ENCODE data around the gene ROR2.
A peak's percentile ranks its signal among the peaks of the same experiment; 100 is the strongest.

ROR2 gene

GRCh38 chr9:91900055-91900796 lies 49.8 kb downstream of the ROR2 start:
- DNase-seq, result no peak

DNA sequence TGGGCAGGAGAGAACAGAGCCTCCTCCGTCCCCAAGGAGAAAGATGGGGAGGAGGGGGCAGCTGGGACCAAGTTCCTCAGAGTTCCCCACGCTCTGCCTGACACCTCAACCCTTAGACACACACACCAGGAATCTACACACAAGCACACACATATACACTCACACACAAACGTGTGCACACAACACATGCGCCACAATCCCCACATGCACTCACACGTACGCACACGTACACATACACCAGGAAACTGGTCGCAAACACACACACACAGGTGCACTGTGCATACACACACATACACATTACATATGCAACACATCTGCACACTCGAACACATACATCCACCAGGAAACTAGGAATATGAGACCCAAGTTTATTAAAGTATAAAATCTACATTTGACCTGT lies 50.4 kb downstream of the ROR2 start:
- no peak for DNase-seq

DNA sequence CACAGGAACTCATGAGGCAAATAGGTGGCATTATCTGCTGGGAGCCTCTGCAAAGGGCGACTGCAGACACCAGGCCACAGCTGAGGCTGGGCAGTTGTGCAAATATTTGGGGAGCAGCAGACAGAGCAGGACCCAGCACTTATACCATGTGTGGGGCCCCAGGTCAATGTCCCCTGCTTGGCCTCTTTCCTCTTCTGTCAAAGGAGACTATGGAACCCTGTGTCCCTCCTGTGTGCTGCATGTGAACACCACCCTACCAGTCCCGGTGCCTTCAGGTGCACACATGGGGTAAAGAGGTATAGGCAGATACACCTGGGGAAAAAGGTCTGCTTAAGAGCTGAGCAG lies 50.8 kb downstream of the ROR2 start:
- no peak for DNase-seq

DNA sequence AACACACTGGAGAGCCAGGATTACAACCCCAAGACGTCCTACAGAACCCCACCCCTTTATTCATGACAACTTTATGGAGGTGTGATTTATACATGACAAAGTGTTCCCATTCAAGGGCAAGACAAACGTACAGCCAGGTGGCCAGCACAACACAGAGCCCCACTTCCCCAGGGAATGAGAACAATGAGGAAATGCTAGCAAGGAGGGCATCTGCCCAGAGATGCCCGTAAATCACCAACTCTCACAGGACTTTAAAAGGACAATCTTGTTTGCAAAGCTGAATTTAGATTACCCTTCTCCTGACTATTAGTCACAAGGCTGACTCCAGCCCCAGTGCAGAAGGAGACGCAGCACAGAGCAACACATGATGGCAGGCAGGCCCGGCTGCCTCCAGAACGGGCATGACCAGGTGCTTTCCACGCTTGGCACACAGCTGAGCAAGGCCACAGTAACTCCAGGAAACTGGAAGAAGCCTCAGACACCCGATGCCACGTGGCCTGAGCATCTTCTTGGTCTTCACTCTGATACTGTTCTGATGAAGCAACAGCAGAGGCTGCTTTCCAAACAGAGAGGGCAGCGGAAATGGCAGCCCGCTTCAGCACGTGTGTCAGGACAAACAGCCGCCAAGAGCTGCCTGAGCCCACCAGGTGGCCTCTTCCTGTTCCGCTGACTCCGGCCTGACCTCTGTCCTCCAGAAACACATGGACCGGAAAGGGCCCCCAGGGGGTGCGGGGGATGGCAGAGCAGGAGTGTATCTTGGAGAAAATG lies 51.4 kb downstream of the ROR2 start:
- peak; percentile 10 to 24 for DNase-seq

DNA sequence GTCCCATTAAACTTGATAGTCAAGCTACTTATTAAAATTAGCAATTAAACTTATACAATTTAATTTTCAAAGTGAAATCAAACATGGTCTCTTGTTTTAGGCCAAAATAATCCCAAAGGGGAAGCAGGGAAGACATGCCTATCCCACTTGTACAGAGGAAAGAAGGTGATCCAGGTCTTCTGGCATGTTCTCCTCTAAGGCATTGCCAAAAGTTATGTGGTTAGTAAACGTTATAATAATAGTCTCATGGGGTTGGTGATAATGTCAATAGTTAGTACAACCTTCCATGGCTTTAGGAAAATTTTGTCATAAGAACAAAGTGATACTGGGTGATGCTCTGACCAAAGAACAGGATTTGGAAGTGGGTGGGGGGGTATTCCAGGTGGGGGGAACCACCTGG lies 52.8 kb downstream of the ROR2 start:
- DNase-seq, result no peak

- DNase-seq, result peak; percentile 42 to 60
These were observed 53.4 kb downstream of the ROR2 start for GRCh38 chr9:91896513-91897121.

- no peak for DNase-seq
These were observed 53.9 kb downstream of the ROR2 start for GRCh38 chr9:91896097-91896496.

GRCh38 chr9:91894536-91894935 lies 55.5 kb downstream of the ROR2 start:
- no peak for DNase-seq

DNA sequence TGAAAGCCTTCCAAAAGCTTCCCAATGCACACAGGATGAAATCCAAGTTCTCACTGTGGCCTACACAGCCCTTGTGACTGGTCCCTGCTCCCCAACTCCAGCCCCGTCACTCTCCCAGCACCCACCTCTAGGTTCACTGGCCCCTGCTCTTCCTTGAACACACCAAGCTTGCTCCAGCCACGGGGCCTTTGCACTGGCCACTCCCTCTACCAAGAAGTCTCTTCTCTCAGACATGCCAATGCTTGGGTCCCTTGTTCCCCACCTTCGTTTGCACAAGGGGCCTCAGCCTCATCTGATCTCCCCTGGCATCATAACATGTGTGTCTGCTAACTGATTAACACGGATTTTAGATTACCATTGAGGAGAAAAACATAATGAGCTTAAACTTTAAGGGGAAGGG lies 56.0 kb downstream of the ROR2 start:
- no peak for DNase-seq

DNA sequence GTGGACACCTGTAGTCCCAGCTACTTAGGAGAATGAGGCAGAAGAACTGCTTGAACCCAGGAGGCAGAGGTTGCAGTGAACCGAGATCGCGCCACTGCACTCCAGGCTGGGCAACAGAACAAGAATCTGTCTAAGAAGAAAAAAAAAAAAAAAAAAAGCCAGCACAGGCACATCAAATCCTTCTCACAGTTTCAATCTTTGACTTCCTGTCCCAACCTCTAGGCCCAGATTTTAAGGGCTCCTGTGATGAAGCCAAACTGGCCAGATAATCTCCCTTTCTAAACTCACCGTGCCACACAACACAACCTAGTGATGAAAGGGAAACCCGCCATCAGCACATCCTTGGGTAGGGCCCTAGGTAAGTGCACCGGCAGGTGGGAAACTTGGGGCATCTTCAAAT lies 58.1 kb downstream of the ROR2 start:
- DNase-seq, result no peak

GRCh38 chr9:91890662-91891061 lies 59.4 kb downstream of the ROR2 start:
- no peak for DNase-seq

DNA sequence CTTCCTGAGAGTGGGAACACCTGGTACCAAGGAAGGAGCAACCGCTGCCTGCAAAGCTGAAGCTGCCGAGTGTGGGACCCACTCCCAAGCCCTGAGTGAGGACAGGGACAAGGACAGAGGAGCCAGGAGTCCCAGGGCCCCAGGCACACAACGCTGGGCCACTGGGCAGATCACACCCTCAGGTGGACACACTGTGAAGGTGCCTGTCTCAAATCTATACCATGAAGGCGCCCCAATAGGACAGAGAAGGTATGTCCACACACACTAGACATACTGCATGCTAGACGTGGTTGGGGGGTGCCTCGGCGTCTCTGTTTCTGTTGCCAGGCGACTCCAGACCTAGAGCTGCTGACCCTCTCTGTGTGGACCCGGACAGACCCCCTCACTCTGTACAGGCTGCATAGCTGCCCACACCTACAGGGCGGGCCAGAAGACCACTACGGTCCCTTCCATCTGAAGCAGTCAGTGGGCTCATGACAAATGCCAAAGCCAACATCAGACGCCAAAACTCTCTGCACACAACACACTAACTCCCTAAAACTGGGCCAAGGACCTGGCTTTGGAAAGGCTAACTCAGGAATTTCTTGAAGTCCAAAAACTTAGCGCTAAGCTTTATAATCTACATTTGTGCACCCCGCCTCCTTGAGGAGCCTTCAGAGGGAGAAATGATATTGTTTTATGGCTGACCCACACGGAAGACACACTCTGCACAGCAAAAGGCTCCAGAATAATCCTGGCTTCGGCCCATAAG lies 60.7 kb downstream of the ROR2 start:
- no peak for DNase-seq

GRCh38 chr9:91886414-91887076 lies 63.5 kb downstream of the ROR2 start:
- no peak for DNase-seq

DNA sequence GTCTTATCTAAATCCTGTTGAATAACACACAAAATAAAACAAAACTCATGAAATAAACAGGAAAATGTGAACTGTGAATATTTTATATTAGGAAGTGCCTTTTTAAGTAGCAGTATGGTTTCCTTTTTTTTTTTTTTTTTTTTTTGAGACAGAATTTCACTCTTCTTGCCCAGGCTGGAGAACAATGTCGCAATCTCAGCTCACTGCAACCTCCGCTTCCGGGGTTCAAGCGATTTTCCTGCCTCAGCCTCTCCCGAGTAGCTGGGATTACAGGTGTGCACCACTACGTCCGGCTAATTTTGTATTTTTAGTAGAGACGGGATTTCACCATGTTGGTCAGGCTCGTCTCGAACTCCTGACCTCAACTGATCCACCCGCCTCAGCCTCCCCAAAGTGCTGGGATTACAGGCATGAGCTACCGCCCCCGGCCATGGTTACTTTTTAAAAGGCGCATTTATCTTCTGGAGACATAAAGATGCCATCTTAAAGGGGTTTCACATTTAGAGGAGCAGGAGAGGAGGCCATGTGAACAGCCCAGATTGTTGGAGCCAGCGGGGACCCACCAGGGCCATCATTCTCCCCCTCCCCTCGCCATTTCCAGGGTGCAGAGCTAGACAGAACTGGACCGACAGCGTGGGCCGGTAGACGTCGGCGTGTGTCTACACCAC lies 64.1 kb downstream of the ROR2 start:
- DNase-seq, result no peak

DNA sequence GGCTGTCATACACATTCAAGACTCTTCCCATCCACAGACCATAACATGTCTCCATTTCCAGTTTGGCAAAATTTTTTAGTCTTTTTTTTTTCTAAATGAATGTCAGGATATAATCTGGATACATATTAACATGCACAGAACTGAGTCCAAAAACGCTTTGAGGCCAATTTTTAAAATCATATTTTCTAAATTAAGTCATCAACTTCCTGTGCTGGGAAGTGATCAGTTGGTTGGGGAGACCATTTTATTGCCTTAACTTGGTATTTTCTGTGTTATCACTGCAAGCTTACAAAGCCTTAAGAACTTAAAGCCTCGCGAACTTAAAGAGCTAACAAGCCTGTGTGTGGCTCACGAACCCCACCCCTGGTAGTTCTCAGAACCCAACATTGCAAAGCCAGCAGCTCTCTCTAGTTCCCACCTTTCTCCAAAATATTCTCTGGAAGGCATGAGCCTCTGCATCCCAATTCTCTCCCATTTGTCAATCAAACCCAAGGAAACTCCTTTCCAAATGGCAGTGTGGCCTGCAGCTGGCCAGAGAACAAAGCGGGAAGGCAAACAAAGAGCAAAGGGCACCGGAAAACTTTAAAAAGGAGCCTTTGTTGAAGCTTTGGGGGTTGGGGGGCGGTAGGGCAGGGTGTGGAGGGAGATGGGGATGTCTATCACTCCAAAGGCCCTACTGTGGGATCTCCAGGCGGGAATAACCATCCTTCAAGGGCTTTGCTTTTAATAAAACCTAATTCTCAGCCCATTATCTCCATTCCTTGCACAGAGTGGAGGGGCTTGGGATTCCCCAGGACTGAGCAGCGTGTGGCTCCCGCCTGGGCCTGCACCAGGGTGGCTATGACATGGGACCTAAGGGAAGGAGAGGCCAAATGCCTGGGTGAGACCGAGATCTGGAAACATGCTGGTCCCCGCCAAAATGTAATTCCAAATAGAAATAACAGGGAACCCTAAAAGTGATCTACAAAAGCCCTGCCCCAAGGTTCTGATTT lies 65.0 kb downstream of the ROR2 start:
- DNase-seq, result no peak

DNA sequence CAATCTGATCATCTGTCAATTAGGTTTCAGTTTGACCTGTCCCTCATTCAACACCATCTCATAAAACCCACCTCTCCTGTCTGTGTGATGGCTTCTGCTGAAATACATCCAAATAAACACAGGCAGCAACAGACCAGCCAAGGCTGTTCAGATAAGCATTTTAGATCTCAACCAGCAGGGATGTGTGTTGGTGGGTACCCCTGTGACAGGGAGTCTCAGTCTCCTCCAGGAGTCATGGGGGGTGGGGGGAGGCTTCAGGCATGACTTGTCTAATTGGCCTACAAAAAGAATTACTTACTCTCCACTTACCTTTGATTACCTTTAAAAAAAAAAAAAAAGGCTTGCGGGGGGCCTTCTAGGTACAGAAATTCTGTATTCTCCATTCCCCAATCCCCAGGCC lies 65.9 kb downstream of the ROR2 start:
- DNase-seq, result no peak

- no peak for DNase-seq
These were observed 66.5 kb downstream of the ROR2 start for GRCh38 chr9:91883503-91883902.

- DNase-seq, result no peak
These were observed 67.4 kb downstream of the ROR2 start for GRCh38 chr9:91882627-91883026.

DNA sequence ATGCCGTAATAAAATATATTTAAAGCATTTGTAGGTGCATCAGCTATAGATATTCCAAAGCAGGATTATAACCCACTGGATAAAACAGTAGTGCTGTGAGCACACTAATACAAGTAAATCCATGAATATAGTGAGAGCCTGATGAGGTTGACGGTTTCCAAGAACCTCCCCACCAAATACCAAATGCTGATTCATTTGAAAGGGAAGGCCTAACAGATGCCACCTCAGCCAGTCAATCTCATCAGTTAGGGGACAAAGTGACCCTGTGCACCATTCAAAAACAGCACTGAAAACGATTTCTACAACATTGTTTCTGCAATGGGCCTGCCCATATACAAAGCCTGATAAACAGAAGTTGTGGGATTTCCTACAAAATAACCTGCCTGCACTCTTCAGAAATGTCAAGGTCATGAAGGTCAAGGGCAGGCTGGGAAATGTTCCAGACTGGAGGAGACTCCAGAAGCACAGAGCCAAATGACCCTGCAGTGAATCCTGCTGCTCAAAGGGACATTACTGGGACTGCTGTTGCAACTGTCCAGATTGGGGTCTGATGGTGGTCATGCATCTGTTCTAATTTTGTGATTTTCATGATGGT lies 69.6 kb downstream of the ROR2 start:
- no peak for DNase-seq

DNA sequence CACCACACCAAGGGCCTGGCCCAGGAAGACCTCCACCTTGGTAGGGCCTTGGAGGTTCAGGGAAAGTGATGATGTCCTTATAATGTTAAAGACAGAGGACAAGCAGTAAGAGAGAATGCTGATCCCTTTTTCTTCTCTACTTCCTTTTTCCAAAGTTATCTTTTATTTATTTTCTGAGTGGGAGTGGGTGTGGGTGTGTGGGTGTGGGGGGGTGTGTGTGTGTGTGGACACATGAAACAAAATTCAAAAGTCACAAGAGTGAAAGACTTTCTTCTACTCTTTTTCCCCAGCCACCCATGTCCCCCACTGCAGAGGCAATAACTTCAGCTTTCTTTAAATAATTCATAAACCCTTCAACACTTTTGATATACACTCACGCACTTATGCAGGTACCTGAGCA lies 70.8 kb downstream of the ROR2 start:
- no peak for DNase-seq
